Measurements from ENCODE around the gene FNDC10.

GRCh38 chr1:1624443-1625403 is 24.8 kb upstream of the FNDC10 start:
- TF ChIP-seq TCF4 (CRISPR knock-in tag; IDR thresholded peaks at IDR 0.05; ENCODE audit: borderline replicate concordance) (no peak), RARB (CRISPR knock-in tag; IDR thresholded peaks at IDR 0.05) (no peak), ARNTL (CRISPR knock-in tag; IDR thresholded peaks at IDR 0.05; ENCODE audit: borderline replicate concordance, low read depth) (no peak), CREB5 (CRISPR knock-in tag; IDR thresholded peaks at IDR 0.05; ENCODE audit: low read depth) (no peak), ZNF8 (CRISPR knock-in tag; IDR thresholded peaks at IDR 0.05) (no peak), OSR1 (CRISPR knock-in tag; IDR thresholded peaks at IDR 0.05) (no peak), TOX (CRISPR knock-in tag; IDR thresholded peaks at IDR 0.05; ENCODE audit: borderline replicate concordance) (no peak)
